Lower leg skin (tissue), 4 donors: ENCODE results near the gene DSCAML1. TPM values are rescaled to one million over a fixed set of nuclear protein-coding genes. Genes with fewer than 3 reads are reported as not detected.

Source experiments
- DNase-seq, 2 donors: peaks; one replicate each; pipeline ENCODE4 v3.0.0-alpha.2; 2019; ENCODE audit warnings: low spot score in 2 of 2
- H3K4me3 ChIP-seq: fragments of 200-600 bp; sonication (generic); 2 replicates; pipeline ENCODE4 v1.5.1; 2017; ENCODE audit warnings: mild to moderate bottlenecking, low read depth; ENCODE audit not compliant: poor library complexity, severe bottlenecking
- CTCF ChIP-seq, 3 donors: fragments of 450-650 bp; IDR thresholded peaks; one replicate each; pipeline ENCODE4 v1.5.1; 2016; ENCODE audit warnings: antibody characterized with exemption in 3 of 3, mild to moderate bottlenecking in 3 of 3, moderate library complexity in 2 of 3
- POLR2A ChIP-seq, 2 donors: fragments of 450-650 bp; IDR thresholded peaks; one replicate each; pipeline ENCODE4 v1.6.1; 2016 to 2017; ENCODE audit warnings: antibody characterized with exemption in 2 of 2, mild to moderate bottlenecking in 1 of 2, moderate library complexity in 1 of 2
- WGBS, 2 donors: methylation state at CpG; one replicate each; pipeline ENCODE4 v1.1.5; 2018; 5-methylcytosine and 5-hydroxymethylcytosine counted together
- intact Hi-C: fragments of 100-400 bp; cut with DNase I; formaldehyde crosslinking; loops from one replicate; pipeline ENCODE4 v1.15.0; 2023; ENCODE audit warnings: low total_unique reads
- total RNA-seq, 4 donors: library from RNA; depleted of rRNA; stranded (reverse); fragments of >200 nt; gene quantifications; one replicate each; pipeline ENCODE4 v1.1.0, GENCODE V29; 2016

The DSCAML1 gene
- total RNA-seq, 4 donors from 2014 or later, result 0.07 to 0.13 (median 0.08) TPM

DNA sequence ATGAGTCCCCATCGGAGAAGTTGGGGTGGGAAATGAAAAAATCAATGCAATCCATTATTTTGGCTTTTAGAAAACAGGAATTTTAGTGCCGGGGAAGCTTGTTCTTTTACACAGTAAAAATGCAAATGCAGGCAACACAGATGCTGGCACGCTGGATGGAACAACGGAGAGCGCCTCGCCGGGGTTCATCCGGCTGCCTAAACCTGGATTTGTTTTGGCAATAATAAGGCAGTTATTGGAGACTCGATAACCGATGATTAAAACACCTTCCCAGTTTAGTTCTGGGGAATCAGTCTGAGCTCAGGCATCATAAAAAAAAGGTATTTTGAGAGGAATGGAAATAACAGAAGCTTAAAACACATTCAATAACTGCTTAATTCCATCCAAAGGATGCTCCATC is 2.9 kb downstream of the DSCAML1 start:
- DNase-seq, result no peak
- no peak for TF ChIP-seq POLR2A (IDR thresholded peaks at IDR 0.05)
- TF ChIP-seq CTCF (IDR thresholded peaks at IDR 0.05), result no peak
- intact Hi-C loops, result no loop called here
- WGBS, 2 donors, result 68 to 71% methylated on average over 10 of the region's 10 CpGs
- no peak overlapping the region for H3K4me3 ChIP-seq

- TF ChIP-seq POLR2A (IDR thresholded peaks at IDR 0.05) (no peak), CTCF (IDR thresholded peaks at IDR 0.05) (no peak)
- WGBS, 2 donors, result 71 to 73% methylated on average over 9 of the region's 9 CpGs
- intact Hi-C loops, result no loop called here
- no peak for DNase-seq
- no peak overlapping the region for H3K4me3 ChIP-seq
Measured at GRCh38 chr11:117793583-117793982, 3.4 kb downstream of the DSCAML1 start.

DNA sequence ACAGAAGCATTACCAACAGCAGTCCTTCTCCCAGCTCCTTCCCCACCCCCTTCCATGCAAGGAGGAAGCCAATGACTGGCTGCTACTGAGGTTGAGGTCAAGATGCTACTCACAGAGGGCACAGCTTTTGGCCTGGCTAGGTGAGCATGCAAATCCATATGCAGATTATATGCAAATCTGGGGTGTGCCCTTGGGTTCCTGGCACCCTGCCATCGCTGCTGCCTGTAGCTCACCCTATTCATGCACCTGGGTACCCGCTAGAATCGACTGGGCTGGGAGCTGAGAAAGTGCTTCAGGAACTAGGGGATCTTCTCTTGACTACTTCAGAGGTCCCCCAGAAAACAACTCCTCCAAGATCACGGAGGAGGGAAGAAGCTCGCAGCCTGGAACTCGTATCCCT is 4.0 kb downstream of the DSCAML1 start:
- no peak overlapping the region for H3K4me3 ChIP-seq
- intact Hi-C loops, result no loop called here
- DNase-seq, result no peak
- TF ChIP-seq POLR2A (IDR thresholded peaks at IDR 0.05), result no peak
- no peak for TF ChIP-seq CTCF (IDR thresholded peaks at IDR 0.05)
- WGBS, 2 donors, result 77 to 89% methylated on average over 6 of the region's 6 CpGs

- no peak for TF ChIP-seq CTCF (IDR thresholded peaks at IDR 0.05)
- no peak for TF ChIP-seq POLR2A (IDR thresholded peaks at IDR 0.05)
- no peak overlapping the region for H3K4me3 ChIP-seq
- intact Hi-C loops, result no loop called here
- 82 to 83% methylated on average over 5 of the region's 5 CpGs for WGBS, 2 donors
- DNase-seq, result no peak
Measured at GRCh38 chr11:117792241-117792640, 4.8 kb downstream of the DSCAML1 start.

GRCh38 chr11:117790279-117790678 is 6.7 kb downstream of the DSCAML1 start:
- WGBS, 2 donors, result 44 to 54% methylated on average over 3 of the region's 3 CpGs
- no peak for DNase-seq
- intact Hi-C loops, result no loop called here
- TF ChIP-seq CTCF (IDR thresholded peaks at IDR 0.05) (no peak), POLR2A (IDR thresholded peaks at IDR 0.05) (no peak)
- no peak overlapping the region for H3K4me3 ChIP-seq

GRCh38 chr11:117789241-117789640 is 7.8 kb downstream of the DSCAML1 start:
- WGBS, 2 donors, result 84 to 87% methylated on average over 4 of the region's 4 CpGs
- no peak overlapping the region for H3K4me3 ChIP-seq
- intact Hi-C loops, result no loop called here
- DNase-seq, result no peak
- TF ChIP-seq CTCF (IDR thresholded peaks at IDR 0.05) (no peak), POLR2A (IDR thresholded peaks at IDR 0.05) (no peak)
